ENCODE results near the gene WDR64.
"Not testable (repeated sequence)": the region's sequence is repeated elsewhere in the genome, so short reads cannot be mapped to it uniquely, and the experiment has no call there.

Gene WDR64

GRCh38 chr1:241821363-241821762 lies 169.3 kb downstream of the WDR64 start:
- Histone ChIP-seq H3K9ac (ENCODE audit: low read length in 2 of 2) (no peak overlapping the region), H3K4me3 (ENCODE audit: low read length in 2 of 2) (no peak overlapping the region), H3K4me1 (ENCODE audit: control insufficient read depth, insufficient read depth, low read length) (no peaks in the 10 kb centered on the region), H3K27ac (ENCODE audit: low read length) (no peak overlapping the region), H3K36me3 (ENCODE audit: control insufficient read depth in 2 of 2, insufficient read depth in 2 of 2, low read length in 2 of 2) (no peaks in the 10 kb centered on the region), H3K27me3 (ENCODE audit: control insufficient read depth in 1 of 2, insufficient read depth in 2 of 2, low read length in 2 of 2) (no peaks in the 10 kb centered on the region), H3K9me3 (ENCODE audit: control insufficient read depth in 2 of 2, low read length in 2 of 2) (no peaks in the 10 kb centered on the region)

- H3K27me3 ChIP-seq (ENCODE audit: control insufficient read depth in 1 of 2, insufficient read depth in 2 of 2, low read length in 2 of 2), result no peaks in the 10 kb centered on the region
- no peak overlapping the region for H3K4me3 ChIP-seq (ENCODE audit: low read length in 2 of 2)
- H3K4me1 ChIP-seq (ENCODE audit: control insufficient read depth, insufficient read depth, low read length), result no peaks in the 10 kb centered on the region
- no peaks in the 10 kb centered on the region for H3K36me3 ChIP-seq (ENCODE audit: control insufficient read depth in 2 of 2, insufficient read depth in 2 of 2, low read length in 2 of 2)
- H3K9ac ChIP-seq (ENCODE audit: low read length in 2 of 2), result no peak overlapping the region
- no peak overlapping the region for H3K27ac ChIP-seq (ENCODE audit: low read length)
- H3K9me3 ChIP-seq (ENCODE audit: control insufficient read depth in 2 of 2, low read length in 2 of 2), result no peaks in the 10 kb centered on the region
Measured at GRCh38 chr1:241822846-241823245, 170.8 kb downstream of the WDR64 start.

- no peak overlapping the region for H3K27ac ChIP-seq (ENCODE audit: low read length)
- no peaks in the 10 kb centered on the region for H3K36me3 ChIP-seq (ENCODE audit: control insufficient read depth in 2 of 2, insufficient read depth in 2 of 2, low read length in 2 of 2)
- no peaks in the 10 kb centered on the region for H3K27me3 ChIP-seq (ENCODE audit: control insufficient read depth in 1 of 2, insufficient read depth in 2 of 2, low read length in 2 of 2)
- H3K4me3 ChIP-seq (ENCODE audit: low read length in 2 of 2), result no peak overlapping the region
- no peaks in the 10 kb centered on the region for H3K9me3 ChIP-seq (ENCODE audit: control insufficient read depth in 2 of 2, low read length in 2 of 2)
- H3K9ac ChIP-seq (ENCODE audit: low read length in 2 of 2), result no peak overlapping the region
- no peaks in the 10 kb centered on the region for H3K4me1 ChIP-seq (ENCODE audit: control insufficient read depth, insufficient read depth, low read length)
Measured at GRCh38 chr1:241823925-241824324, 171.8 kb downstream of the WDR64 start.

- Histone ChIP-seq H3K27ac (ENCODE audit: low read length) (no peak overlapping the region), H3K4me1 (ENCODE audit: control insufficient read depth, insufficient read depth, low read length) (no peaks in the 10 kb centered on the region), H3K27me3 (ENCODE audit: control insufficient read depth in 1 of 2, insufficient read depth in 2 of 2, low read length in 2 of 2) (no peaks in the 10 kb centered on the region), H3K36me3 (ENCODE audit: control insufficient read depth in 2 of 2, insufficient read depth in 2 of 2, low read length in 2 of 2) (no peaks in the 10 kb centered on the region), H3K4me3 (ENCODE audit: low read length in 2 of 2) (no peak overlapping the region), H3K9me3 (ENCODE audit: control insufficient read depth in 2 of 2, low read length in 2 of 2) (no peaks in the 10 kb centered on the region), H3K9ac (ENCODE audit: low read length in 2 of 2) (no peak overlapping the region)
Measured at GRCh38 chr1:241825581-241825980, 173.5 kb downstream of the WDR64 start.

GRCh38 chr1:241826613-241827012 lies 174.5 kb downstream of the WDR64 start:
- H3K4me3 ChIP-seq (ENCODE audit: low read length in 2 of 2); H3K9ac ChIP-seq (ENCODE audit: low read length in 2 of 2); H3K36me3 ChIP-seq (ENCODE audit: control insufficient read depth in 2 of 2, insufficient read depth in 2 of 2, low read length in 2 of 2); H3K27me3 ChIP-seq (ENCODE audit: control insufficient read depth in 1 of 2, insufficient read depth in 2 of 2, low read length in 2 of 2); H3K9me3 ChIP-seq (ENCODE audit: control insufficient read depth in 2 of 2, low read length in 2 of 2); H3K27ac ChIP-seq (ENCODE audit: low read length); H3K4me1 ChIP-seq (ENCODE audit: control insufficient read depth, insufficient read depth, low read length): not testable (repeated sequence)

- no peaks in the 10 kb centered on the region for H3K4me1 ChIP-seq (ENCODE audit: control insufficient read depth, insufficient read depth, low read length)
- H3K9me3 ChIP-seq (ENCODE audit: control insufficient read depth in 2 of 2, low read length in 2 of 2), result no peaks in the 10 kb centered on the region
- no peak overlapping the region for H3K9ac ChIP-seq (ENCODE audit: low read length in 2 of 2)
- no peaks in the 10 kb centered on the region for H3K27me3 ChIP-seq (ENCODE audit: control insufficient read depth in 1 of 2, insufficient read depth in 2 of 2, low read length in 2 of 2)
- no peaks in the 10 kb centered on the region for H3K36me3 ChIP-seq (ENCODE audit: control insufficient read depth in 2 of 2, insufficient read depth in 2 of 2, low read length in 2 of 2)
- H3K4me3 ChIP-seq (ENCODE audit: low read length in 2 of 2), result no peak overlapping the region
- H3K27ac ChIP-seq (ENCODE audit: low read length), result no peak overlapping the region
Measured at GRCh38 chr1:241827264-241827663, 175.2 kb downstream of the WDR64 start.

GRCh38 chr1:241828463-241829021 lies 176.5 kb downstream of the WDR64 start:
- H3K27ac ChIP-seq (ENCODE audit: low read length), result no peak overlapping the region

GRCh38 chr1:241829468-241829867 lies 177.4 kb downstream of the WDR64 start:
- Histone ChIP-seq H3K9me3 (ENCODE audit: control insufficient read depth in 2 of 2, low read length in 2 of 2) (no peaks in the 10 kb centered on the region), H3K9ac (ENCODE audit: low read length in 2 of 2) (no peak overlapping the region), H3K4me3 (ENCODE audit: low read length in 2 of 2) (no peak overlapping the region), H3K27me3 (ENCODE audit: control insufficient read depth in 1 of 2, insufficient read depth in 2 of 2, low read length in 2 of 2) (peaks cover 0 to 3% of the 10 kb centered on the region in 2 donors), H3K27ac (ENCODE audit: low read length) (no peak overlapping the region), H3K4me1 (ENCODE audit: control insufficient read depth, insufficient read depth, low read length) (no peaks in the 10 kb centered on the region), H3K36me3 (ENCODE audit: control insufficient read depth in 2 of 2, insufficient read depth in 2 of 2, low read length in 2 of 2) (no peaks in the 10 kb centered on the region)

More at GRCh38 chr1:241828463-241829021, 176.5 kb downstream of the WDR64 start:
- Histone ChIP-seq H3K36me3 (ENCODE audit: control insufficient read depth in 2 of 2, insufficient read depth in 2 of 2, low read length in 2 of 2) (no peaks in the 10 kb centered on the region), H3K9ac (ENCODE audit: low read length in 2 of 2) (no peak overlapping the region), H3K4me1 (ENCODE audit: control insufficient read depth, insufficient read depth, low read length) (no peaks in the 10 kb centered on the region), H3K27me3 (ENCODE audit: control insufficient read depth in 1 of 2, insufficient read depth in 2 of 2, low read length in 2 of 2) (no peaks in the 10 kb centered on the region), H3K4me3 (ENCODE audit: low read length in 2 of 2) (no peak overlapping the region), H3K9me3 (ENCODE audit: control insufficient read depth in 2 of 2, low read length in 2 of 2) (no peaks in the 10 kb centered on the region)

GRCh38 chr1:241834733-241835377 lies 182.8 kb downstream of the WDR64 start:
- Histone ChIP-seq H3K4me1 (ENCODE audit: control insufficient read depth, insufficient read depth, low read length) (no peaks in the 10 kb centered on the region), H3K9me3 (ENCODE audit: control insufficient read depth in 2 of 2, low read length in 2 of 2) (no peaks in the 10 kb centered on the region)

GRCh38 chr1:241836941-241837340 lies 184.9 kb downstream of the WDR64 start:
- no peaks in the 10 kb centered on the region for H3K4me1 ChIP-seq (ENCODE audit: control insufficient read depth, insufficient read depth, low read length)
- peaks cover 0 to 3% of the 10 kb centered on the region in 2 donors for H3K27me3 ChIP-seq (ENCODE audit: control insufficient read depth in 1 of 2, insufficient read depth in 2 of 2, low read length in 2 of 2)
- H3K27ac ChIP-seq (ENCODE audit: low read length), result no peak overlapping the region
- H3K4me3 ChIP-seq (ENCODE audit: low read length in 2 of 2), result no peak overlapping the region
- H3K9me3 ChIP-seq (ENCODE audit: control insufficient read depth in 2 of 2, low read length in 2 of 2), result no peaks in the 10 kb centered on the region
- H3K36me3 ChIP-seq (ENCODE audit: control insufficient read depth in 2 of 2, insufficient read depth in 2 of 2, low read length in 2 of 2), result no peaks in the 10 kb centered on the region
- no peak overlapping the region for H3K9ac ChIP-seq (ENCODE audit: low read length in 2 of 2)

More at GRCh38 chr1:241834733-241835377, 182.8 kb downstream of the WDR64 start:
- no peak overlapping the region for H3K4me3 ChIP-seq (ENCODE audit: low read length in 2 of 2)
- no peaks in the 10 kb centered on the region for H3K36me3 ChIP-seq (ENCODE audit: control insufficient read depth in 2 of 2, insufficient read depth in 2 of 2, low read length in 2 of 2)
- H3K27me3 ChIP-seq (ENCODE audit: control insufficient read depth in 1 of 2, insufficient read depth in 2 of 2, low read length in 2 of 2), result peaks cover 0 to 3% of the 10 kb centered on the region in 2 donors
- H3K9ac ChIP-seq (ENCODE audit: low read length in 2 of 2), result no peak overlapping the region
- H3K27ac ChIP-seq (ENCODE audit: low read length), result no peak overlapping the region

GRCh38 chr1:241837416-241837815 lies 185.3 kb downstream of the WDR64 start:
- H3K9me3 ChIP-seq (ENCODE audit: control insufficient read depth in 2 of 2, low read length in 2 of 2), result no peaks in the 10 kb centered on the region
- H3K27ac ChIP-seq (ENCODE audit: low read length), result no peak overlapping the region
- H3K36me3 ChIP-seq (ENCODE audit: control insufficient read depth in 2 of 2, insufficient read depth in 2 of 2, low read length in 2 of 2), result no peaks in the 10 kb centered on the region
- no peaks in the 10 kb centered on the region for H3K4me1 ChIP-seq (ENCODE audit: control insufficient read depth, insufficient read depth, low read length)
- H3K9ac ChIP-seq (ENCODE audit: low read length in 2 of 2), result no peak overlapping the region
- H3K27me3 ChIP-seq (ENCODE audit: control insufficient read depth in 1 of 2, insufficient read depth in 2 of 2, low read length in 2 of 2), result peaks cover 0 to 3% of the 10 kb centered on the region in 2 donors
- H3K4me3 ChIP-seq (ENCODE audit: low read length in 2 of 2), result no peak overlapping the region
